ENCODE data around the gene LZTS3. TPM values are rescaled to one million over a fixed set of nuclear protein-coding genes. Genes with fewer than 3 reads are reported as not detected.

The LZTS3 gene
- total RNA-seq, 1 donor from 2014 or later: 3.2 TPM

Other genes with a start within 250 kb of the LZTS3 start
- 0.21 TPM in 1 of 2 replicates, not detected in the other for gene GNRH2, start 129.9 kb downstream of the LZTS3 start, total RNA-seq
- 55.4 and 57.9 TPM in 2 replicates for gene MRPS26, start 127.5 kb downstream of the LZTS3 start, total RNA-seq
- gene OXT, start 101.9 kb downstream of the LZTS3 start, total RNA-seq: not detected in 2 replicates
- gene AVP, start 88.8 kb downstream of the LZTS3 start, total RNA-seq: not detected in 2 replicates
- gene FASTKD5, start 13.7 kb downstream of the LZTS3 start, total RNA-seq: 15.8 and 23.9 TPM in 2 replicates
- gene UBOX5, start 13.7 kb downstream of the LZTS3 start, total RNA-seq: 1.8 and 2.6 TPM in 2 replicates
- gene DDRGK1, start 31.1 kb upstream of the LZTS3 start, total RNA-seq: 25.9 and 40.1 TPM in 2 replicates
- gene ITPA, start 35.9 kb upstream of the LZTS3 start, total RNA-seq: 21.4 and 51.2 TPM in 2 replicates
- gene SLC4A11, start 65.6 kb upstream of the LZTS3 start, total RNA-seq: 3.0 and 4.3 TPM in 2 replicates
- gene DNAAF9, start 234.1 kb upstream of the LZTS3 start, total RNA-seq: 9.0 and 13.2 TPM in 2 replicates